Activated T-helper 9 cell treated with anti-CD3 and anti-CD28 coated beads, Interleukin-2, amount 50 U/mL, for 16 hours (primary cell): Measurements from ENCODE around the gene UBE2L6.
"Not testable (repeated sequence)": the region's sequence is repeated elsewhere in the genome, so short reads cannot be mapped to it uniquely, and the experiment has no call there.

Experiments used
- DNase-seq: peaks from one replicate; pipeline ENCODE4 v3.0.0-alpha.2; 2020; ENCODE audit warnings: low read depth

UBE2L6 gene

GRCh38 chr11:57566905-57567514 lies 462 bp downstream of the UBE2L6 start:
- DNase-seq: peak; percentile 8

DNA sequence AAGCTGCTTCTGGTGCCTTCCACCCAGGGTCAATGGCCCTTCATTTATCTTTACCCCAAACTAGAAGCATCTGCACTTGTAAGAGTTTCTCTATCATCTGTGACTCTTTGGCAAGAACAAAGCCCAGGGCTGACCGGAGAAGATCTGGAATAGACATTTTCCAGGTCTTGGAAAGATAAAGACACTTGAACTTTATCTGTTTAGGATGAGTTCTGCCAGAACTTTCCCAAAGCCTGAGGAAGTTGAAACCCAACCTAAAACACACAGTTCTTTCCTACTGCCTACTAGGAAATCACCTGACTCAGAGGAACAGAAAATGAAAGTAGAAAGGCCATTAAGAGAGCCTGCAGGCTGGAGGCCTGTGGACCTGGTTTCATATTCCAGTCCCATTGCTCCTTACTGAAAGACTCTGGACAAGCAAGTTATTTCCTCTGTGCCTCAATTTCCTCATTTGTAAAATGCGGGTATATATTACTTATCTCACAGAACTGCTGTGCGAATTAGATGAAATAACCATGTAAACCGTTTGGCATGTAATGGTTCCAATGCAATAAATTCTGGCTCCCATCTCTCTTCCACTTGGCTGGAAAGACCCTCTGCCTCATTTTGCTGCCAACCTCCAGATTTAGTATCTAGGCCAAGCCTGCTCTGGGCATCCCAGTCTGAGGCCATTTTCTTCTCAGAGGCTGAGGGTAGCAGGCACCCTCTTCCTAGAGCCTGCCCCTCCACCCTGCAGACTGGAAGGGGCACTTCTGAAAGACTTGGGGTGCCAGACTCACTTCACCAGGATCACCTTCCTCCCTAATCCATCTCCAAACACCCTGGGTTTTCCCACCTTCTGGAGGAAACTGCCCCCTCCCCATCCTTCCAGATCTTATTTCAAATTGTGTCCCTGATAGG lies 1.2 kb downstream of the UBE2L6 start:
- no peak for DNase-seq

DNA sequence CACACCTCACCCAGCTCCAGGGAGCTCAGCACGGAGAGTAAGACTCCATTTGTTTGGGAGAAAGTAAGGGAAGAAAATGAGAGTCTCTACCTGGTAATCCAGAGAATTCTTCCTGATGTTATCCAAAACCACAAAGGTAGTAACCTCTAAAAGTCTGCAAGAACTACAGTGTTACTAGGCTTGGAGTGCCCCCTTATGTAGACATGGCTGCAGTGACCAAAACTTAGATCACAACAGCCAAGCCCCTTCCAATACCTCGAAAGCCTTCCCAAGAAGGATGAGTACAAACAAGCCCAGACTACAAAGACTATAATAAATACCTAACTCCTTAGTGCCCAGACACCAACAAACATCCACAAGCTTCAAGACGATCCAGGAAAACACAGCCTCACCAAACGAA lies 4.9 kb downstream of the UBE2L6 start:
- no peak for DNase-seq

- DNase-seq: no peak
Measured at GRCh38 chr11:57560146-57560545, 7.3 kb downstream of the UBE2L6 start.

- no peak for DNase-seq
Measured at GRCh38 chr11:57556041-57556440, 11.4 kb downstream of the UBE2L6 start.

GRCh38 chr11:57555393-57555792 lies 12.1 kb downstream of the UBE2L6 start:
- DNase-seq: no peak

- no peak for DNase-seq
Measured at GRCh38 chr11:57552479-57552878, 15.0 kb downstream of the UBE2L6 start.

- DNase-seq: no peak
Measured at GRCh38 chr11:57551941-57552340, 15.5 kb downstream of the UBE2L6 start.

DNA sequence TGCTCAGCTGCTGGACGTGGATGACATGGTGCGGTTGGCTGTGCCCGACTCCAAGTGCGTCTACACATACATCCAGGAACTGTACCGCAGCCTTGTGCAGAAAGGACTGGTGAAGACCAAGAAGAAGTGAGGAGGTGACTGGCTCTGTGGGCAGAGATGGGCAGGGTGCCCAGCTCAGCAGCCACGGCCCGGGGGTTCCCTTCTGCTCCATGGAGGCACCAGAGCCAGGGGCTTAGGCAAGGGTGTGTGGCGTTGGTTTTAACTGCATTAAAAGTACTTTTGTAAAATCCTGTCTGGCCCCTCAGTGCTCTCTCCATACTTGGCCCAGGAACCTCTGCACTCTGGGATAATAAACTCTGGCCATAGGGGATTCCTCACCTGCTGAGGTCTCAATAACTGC lies 17.5 kb downstream of the UBE2L6 start:
- no peak for DNase-seq

GRCh38 chr11:57547854-57548377 lies 19.6 kb downstream of the UBE2L6 start:
- no peak for DNase-seq

DNA sequence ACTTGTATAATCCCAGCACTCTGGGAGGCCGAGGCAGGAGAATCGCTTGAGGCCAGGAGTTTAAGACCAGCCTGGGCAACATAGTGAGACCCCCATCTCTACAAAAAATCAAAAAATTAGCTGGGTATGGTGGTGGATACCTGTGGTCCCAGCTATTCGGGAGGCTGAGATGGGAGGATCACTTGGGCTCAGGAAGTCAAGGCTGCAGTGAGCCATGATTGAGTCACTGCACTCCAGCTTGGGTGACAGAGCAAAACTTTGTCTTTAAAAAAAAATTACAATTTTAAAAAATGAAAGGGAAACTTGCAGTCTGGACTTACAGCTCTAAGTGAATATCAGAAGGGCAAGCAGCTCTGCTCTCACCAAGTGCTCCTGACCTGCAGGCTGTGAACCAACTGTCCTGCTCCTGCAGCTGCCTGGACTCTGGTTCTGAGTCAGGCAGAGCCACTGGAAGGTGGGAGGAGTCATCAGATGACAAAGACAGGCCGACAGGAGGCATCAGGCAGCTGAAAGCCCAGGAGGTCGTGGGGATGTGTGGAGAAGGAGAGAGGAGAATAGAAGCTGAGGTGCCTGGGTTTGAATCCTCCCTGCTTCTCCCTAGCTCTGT lies 20.5 kb downstream of the UBE2L6 start:
- no peak for DNase-seq

- no peak for DNase-seq
Measured at GRCh38 chr11:57546451-57546850, 21.0 kb downstream of the UBE2L6 start.

GRCh38 chr11:57545883-57546282 lies 21.6 kb downstream of the UBE2L6 start:
- DNase-seq: no peak

GRCh38 chr11:57544566-57544965 lies 22.9 kb downstream of the UBE2L6 start:
- no peak for DNase-seq

DNA sequence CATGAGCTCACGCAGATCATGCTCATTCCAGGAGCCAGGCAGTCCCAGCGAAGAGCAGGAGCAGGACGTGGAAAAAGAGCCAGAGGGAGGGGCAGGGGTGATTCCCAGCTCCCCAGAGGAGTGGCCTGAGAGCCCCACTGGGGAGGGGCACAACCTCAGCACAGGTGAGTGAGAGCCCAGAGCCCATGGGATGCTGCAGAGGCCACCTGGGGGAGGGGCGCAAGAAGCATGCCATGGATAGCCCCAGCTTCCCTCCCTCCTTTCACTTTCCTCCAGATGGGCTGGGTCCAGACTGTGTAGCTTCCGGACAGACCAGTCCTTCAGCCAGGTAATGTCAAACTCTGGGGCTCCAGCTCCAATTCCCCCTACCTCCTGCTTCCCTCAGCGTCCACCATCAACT lies 23.9 kb downstream of the UBE2L6 start:
- no peak for DNase-seq

DNA sequence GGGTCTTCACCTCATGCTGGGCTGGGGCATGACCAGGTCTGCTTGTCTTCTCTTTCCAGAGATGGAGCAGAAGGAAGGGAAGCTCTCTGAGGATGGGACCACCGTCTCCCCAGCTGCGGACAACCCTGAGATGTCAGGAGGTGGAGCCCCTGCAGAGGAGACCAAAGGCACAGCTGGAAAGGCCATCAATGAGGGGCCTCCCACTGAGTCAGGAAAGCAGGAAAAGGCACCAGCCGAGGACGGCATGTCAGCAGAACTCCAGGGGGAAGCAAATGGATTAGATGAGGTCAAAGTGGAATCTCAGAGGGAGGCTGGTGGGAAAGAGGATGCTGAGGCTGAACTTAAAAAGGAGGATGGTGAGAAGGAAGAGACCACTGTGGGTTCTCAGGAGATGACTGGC lies 24.9 kb downstream of the UBE2L6 start:
- no peak for DNase-seq

DNA sequence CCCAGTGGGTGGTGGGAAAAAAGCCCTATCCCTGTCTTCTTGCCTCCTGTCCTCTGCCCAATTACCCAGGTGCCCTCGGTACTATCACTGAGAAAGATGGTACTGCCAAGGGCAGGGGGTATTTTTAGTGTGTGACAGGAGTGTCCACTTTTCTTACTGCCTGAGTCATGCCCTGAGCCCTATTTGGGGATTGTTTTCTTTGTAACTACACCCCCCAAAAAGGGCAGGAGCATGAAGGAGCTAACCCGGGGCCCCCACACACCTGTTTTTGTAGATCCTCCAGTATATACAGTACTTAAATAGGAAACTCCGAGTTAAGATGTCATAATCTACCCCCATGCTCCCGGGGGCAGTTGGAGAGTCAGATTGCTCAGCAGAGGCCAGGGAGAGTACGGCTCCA lies 26.3 kb downstream of the UBE2L6 start:
- DNase-seq: no peak

- DNase-seq: no peak
Measured at GRCh38 chr11:57539342-57539741, 28.1 kb downstream of the UBE2L6 start.

DNA sequence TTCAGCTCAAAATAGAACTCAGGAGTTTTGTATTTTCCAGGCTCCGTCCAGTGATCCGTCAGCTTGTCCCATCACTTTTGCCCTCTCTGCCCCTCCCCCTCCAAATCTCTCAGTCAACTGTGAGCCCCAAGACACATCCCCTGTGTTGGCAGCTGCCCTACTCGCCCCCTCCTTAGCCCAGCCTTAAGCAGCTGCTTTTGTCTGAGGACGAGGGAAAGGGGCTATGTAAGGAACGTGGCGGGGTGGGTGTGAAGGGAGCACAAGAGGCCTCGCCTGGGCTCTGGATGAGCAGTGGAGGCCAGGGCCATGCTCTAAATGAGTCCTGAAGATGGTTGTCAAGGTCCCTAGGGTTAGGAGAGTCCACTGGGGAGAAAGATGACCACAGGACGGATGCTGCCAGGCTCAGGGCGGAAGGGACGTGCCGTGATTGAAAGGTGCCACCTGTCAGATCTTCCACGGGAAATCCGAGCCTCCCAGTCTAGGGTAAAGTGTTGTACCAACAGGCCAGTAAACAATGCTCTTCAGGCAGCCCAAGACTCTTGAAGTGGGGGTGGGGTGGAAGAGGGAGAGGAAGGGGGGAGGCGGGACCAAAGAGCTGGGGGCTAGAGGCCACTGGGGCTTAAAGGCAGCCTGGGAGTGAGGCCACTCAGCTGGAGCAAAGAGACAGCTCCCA lies 30.4 kb downstream of the UBE2L6 start, which contains the start of gene SMTNL1:
SMTNL1 (plus strand) TSS at position 649 of the 673 bp plus-strand sequence. CDS start 5,048 bp downstream, outside the sequence.
- no peak for DNase-seq

DNA sequence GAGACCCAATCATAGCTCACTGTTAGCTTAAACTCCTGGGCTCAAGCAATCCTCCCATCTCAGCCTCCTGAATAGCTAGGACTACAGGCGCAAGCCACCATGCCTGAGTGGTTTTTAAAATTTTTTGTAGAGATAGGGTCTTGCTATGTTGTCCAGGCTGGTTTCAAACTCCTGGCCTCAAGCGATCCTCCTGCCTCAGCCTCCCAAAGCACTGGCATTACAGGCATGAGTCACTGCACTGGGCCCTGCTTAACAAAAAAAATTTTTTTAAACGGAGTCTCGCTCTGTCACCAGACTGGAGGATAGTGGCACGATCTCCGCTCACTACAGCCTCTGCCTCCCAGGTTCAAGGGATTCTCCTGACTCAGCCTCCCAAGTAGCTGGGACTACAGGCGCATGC lies 33.0 kb downstream of the UBE2L6 start:
- DNase-seq: not testable (repeated sequence)

GRCh38 chr11:57530596-57531507 lies 36.6 kb downstream of the UBE2L6 start, which contains the start of gene TIMM10:
TIMM10 (minus strand) TSS chr11:57530754; CDS start chr11:57530189, 565 bp downstream.
- peak; percentile 89 for DNase-seq
